Choroid plexus epithelial cell (primary cell): ENCODE data around the gene EYS.

Experiments
- DNase-seq: peaks from one replicate; pipeline ENCODE4 v3.0.0-alpha.2; 2010; ENCODE audit warnings: low read depth
- H3K4me3 ChIP-seq: 2 replicates; pipeline ENCODE4 v1.5.1; 2011; ENCODE audit warnings: low read depth, mild to moderate bottlenecking, control low read depth, low read length, moderate library complexity
- CTCF ChIP-seq: conservative IDR thresholded peaks from 2 replicates; pipeline ENCODE4 v1.5.1; 2011; ENCODE audit warnings: low read depth, mild to moderate bottlenecking, control low read depth, inconsistent platforms, low read length, moderate library complexity

EYS gene

DNA sequence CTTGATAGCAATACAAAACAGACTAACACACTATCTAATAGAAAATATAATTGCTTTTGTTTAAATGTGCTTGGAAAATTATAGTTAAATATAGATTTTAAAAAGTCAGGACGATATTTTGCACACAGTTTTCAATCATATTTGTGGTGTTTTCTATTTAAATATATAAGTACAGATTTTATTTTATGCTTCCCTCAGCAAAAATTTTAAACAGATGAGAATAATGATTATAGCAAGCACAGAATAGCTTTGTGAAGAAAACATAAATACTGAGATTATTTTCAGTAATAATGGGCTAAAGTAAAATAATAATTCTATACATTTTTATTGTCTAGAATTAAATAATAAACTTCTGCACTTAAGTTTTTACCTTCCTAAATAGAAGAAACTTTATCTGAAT lies 1262.0 kb downstream of the EYS start:
- no peak overlapping the region for H3K4me3 ChIP-seq
- no peak for DNase-seq
- TF ChIP-seq CTCF: no peak

GRCh38 chr6:64439274-64439673 lies 1267.8 kb downstream of the EYS start:
- no peak for TF ChIP-seq CTCF
- no peak overlapping the region for H3K4me3 ChIP-seq
- peak; percentile 15 for DNase-seq

GRCh38 chr6:64437996-64438395 lies 1269.0 kb downstream of the EYS start:
- TF ChIP-seq CTCF: no peak
- DNase-seq: no peak
- H3K4me3 ChIP-seq: no peak overlapping the region

DNA sequence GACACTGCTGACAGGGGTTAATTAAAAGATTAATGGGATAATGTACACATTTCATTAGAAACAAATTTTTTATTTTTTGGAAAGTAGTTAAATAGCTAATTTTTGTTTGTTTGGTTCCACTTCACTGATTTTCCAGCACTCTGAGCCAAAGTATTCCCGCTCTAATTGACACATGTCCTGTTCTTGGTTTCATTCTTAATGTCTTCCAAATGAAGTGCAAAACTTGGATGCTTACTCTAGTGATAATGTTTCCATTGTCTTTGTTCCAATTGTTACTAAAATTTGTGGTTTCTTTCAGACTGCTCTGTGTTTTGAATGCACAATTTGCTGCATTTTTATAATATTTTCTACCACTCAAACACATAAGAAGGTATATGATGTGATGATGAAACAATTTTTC lies 1277.1 kb downstream of the EYS start:
- no peak overlapping the region for H3K4me3 ChIP-seq
- no peak for DNase-seq
- TF ChIP-seq CTCF: no peak

DNA sequence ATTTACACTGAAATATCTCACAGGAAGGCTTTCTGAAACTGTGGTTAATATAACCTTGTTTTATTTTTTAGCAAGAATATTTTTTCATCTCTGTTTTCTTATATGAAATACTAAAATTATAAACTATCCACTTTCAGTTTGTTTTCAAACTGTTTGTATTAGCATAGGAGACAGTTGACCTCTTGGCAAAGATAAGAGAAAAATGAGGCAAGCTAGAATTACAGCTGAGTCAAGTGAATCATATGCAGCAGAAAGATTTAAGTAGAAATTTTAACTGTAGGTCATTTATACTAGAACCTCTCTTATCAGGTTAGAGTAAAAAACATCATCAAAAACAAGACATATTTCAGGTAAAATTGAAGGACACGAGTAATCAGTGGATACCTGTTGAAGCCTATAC lies 1278.8 kb downstream of the EYS start:
- TF ChIP-seq CTCF: no peak
- DNase-seq: peak; percentile 57
- H3K4me3 ChIP-seq: no peak overlapping the region

DNA sequence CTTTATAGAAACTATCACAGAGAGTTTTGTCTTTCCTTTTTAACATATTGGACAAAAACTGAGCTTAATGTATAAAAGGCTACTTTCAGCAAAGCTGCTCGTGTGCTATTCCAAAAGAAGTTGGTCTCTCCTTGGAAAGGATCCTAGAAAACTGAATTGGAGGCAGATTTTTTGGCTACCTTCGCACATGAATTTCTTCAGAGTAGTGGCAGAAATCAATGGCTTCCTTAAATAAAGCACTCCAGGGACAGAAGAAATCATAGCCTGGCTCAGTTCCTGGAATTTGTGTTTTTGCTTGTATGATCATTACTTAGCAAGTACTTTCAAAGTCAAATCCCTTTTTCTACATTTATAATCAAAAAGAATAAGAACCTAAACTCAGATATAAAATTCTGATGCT lies 1291.1 kb downstream of the EYS start:
- DNase-seq: peak; percentile 7
- TF ChIP-seq CTCF: no peak
- no peak overlapping the region for H3K4me3 ChIP-seq

DNA sequence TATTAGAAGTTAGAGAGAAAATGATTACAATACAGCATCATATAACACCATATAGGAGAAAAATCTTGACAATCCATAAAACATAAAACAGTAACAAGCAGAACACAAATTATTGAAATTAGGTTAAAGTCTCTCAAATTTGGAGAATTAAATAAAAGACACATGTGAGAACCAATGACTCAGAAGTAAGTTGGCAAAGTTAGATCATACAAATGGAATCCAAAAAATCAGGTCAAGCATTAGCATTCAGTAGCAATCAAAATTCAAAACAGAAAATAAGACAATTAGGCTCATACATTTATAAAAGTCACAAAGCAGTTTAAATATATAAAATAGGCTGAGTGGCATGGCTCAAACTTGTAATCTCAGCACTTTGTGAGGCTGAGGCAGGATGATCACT lies 1295.8 kb downstream of the EYS start:
- DNase-seq: peak; percentile 21
- no peak for TF ChIP-seq CTCF

More for the DNA sequence above, 1295.8 kb downstream of the EYS start:
- no peak overlapping the region for H3K4me3 ChIP-seq
